ENCODE results near the gene TGM5. TPM values are rescaled to one million over a fixed set of nuclear protein-coding genes. Genes with fewer than 3 reads are reported as not detected.
"Not testable (repeated sequence)": the region's sequence is repeated elsewhere in the genome, so short reads cannot be mapped to it uniquely, and the experiment has no call there.

Gene TGM5
- total RNA-seq, 1 donor from 2014 or later, result not detected

- peak; percentile 37 to 38 for DNase-seq (ENCODE audit: low read depth in 2 of 2)
These were observed 47.6 kb downstream of the TGM5 start for GRCh38 chr15:43218908-43219706.

- DNase-seq (ENCODE audit: low read depth in 2 of 2), result peak in 1 of 2 donors; percentile 16
These were observed 50.8 kb downstream of the TGM5 start for GRCh38 chr15:43215961-43216360.

GRCh38 chr15:43214592-43215295 is 52.0 kb downstream of the TGM5 start:
- DNase-seq (ENCODE audit: low read depth in 2 of 2), result no peak

DNA sequence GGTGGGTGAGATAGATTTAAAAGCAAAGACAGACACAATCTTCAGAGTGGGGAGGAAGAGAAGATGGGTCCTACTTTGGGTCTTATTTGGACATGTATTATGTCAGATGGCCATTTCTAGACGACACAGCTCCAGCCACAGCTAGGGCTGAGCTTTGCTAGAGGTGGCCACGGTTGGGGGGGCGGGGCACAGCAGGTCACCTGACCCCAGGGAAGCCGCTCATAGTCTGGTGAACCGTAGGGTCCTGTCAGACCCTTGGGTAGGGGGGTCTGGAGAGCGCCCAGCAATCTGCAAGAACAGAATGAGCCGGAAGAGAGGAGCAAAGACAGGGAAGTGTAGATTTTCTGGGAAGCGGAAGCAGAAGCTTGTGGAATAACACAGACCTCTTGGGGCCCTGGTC is 52.6 kb downstream of the TGM5 start:
- DNase-seq (ENCODE audit: low read depth in 2 of 2), result no peak

- DNase-seq (ENCODE audit: low read depth in 2 of 2), result no peak
These were observed 53.3 kb downstream of the TGM5 start for GRCh38 chr15:43213466-43213865.

GRCh38 chr15:43212951-43213350 is 53.8 kb downstream of the TGM5 start:
- DNase-seq (ENCODE audit: low read depth in 2 of 2), result no peak

DNA sequence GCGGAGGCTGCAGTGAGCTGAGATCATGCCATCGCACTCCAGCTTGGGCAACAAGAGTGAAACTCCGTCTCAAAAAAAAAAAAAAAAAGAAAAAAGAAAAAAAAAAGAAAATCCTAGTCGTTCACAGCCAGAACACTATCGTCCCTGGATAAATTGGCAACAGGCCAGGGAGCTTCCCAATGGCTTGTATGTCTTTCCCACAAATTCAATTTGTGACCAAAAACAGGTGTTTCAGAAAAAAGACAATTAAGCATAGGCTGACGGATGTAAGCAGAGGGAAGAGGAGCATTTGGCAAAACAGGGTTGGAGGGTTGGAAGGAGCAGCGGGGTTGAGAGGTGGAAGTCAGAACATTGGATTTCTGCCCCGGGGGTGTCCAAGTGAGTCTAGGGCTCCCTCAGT is 54.4 kb downstream of the TGM5 start:
- peak in 1 of 2 donors; percentile 35 for DNase-seq (ENCODE audit: low read depth in 2 of 2)

GRCh38 chr15:43211224-43211735 is 55.4 kb downstream of the TGM5 start:
- no peak for DNase-seq (ENCODE audit: low read depth in 2 of 2)

DNA sequence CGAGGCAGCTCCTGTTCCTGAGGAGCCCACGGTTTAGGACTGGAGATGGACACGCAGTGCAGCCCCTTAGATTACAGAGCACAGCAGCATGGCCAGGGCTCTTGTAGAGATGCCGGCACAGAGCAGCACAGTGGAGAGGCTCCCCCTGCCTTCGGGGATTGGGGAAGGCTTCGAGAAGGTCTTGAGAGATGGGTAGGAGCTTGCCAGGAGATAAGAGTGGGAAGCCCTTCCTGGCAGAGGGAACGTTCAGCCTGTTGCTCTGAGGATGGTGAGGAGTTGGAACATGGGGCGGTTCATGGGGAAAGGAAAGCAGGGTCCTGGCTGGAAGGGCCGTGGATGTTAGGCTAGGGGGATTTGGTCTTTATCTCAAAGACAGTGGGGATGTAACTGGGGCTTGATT is 55.9 kb downstream of the TGM5 start:
- no peak for DNase-seq (ENCODE audit: low read depth in 2 of 2)

GRCh38 chr15:43210172-43210745 is 56.5 kb downstream of the TGM5 start:
- no peak for DNase-seq (ENCODE audit: low read depth in 2 of 2)

GRCh38 chr15:43209059-43209824 is 57.5 kb downstream of the TGM5 start:
- peak; percentile 12 to 47 for DNase-seq (ENCODE audit: low read depth in 2 of 2)

- DNase-seq (ENCODE audit: low read depth in 2 of 2), result no peak
These were observed 58.4 kb downstream of the TGM5 start for GRCh38 chr15:43208052-43209002.

DNA sequence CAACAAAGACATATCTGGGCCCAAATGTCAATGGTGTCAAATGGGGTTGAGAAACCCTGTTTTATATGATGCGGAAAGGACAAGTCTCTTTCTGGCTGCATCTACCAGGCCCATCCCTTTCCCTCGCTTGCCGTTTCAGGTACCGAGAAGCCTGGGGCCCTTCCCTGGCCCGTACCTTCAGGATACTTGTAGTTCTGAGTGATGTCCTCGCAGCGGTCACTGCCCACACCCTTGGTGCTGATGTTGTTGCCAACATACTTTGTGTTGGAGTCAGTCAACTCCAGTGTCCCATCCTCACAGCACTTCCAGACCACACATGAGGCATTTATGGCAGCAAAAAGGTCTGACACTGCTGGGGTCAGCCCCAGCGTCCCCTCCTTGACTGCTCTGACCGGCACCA is 59.7 kb downstream of the TGM5 start:
- no peak for DNase-seq (ENCODE audit: low read depth in 2 of 2)

GRCh38 chr15:43206054-43206453 is 60.7 kb downstream of the TGM5 start:
- no peak for DNase-seq (ENCODE audit: low read depth in 2 of 2)

DNA sequence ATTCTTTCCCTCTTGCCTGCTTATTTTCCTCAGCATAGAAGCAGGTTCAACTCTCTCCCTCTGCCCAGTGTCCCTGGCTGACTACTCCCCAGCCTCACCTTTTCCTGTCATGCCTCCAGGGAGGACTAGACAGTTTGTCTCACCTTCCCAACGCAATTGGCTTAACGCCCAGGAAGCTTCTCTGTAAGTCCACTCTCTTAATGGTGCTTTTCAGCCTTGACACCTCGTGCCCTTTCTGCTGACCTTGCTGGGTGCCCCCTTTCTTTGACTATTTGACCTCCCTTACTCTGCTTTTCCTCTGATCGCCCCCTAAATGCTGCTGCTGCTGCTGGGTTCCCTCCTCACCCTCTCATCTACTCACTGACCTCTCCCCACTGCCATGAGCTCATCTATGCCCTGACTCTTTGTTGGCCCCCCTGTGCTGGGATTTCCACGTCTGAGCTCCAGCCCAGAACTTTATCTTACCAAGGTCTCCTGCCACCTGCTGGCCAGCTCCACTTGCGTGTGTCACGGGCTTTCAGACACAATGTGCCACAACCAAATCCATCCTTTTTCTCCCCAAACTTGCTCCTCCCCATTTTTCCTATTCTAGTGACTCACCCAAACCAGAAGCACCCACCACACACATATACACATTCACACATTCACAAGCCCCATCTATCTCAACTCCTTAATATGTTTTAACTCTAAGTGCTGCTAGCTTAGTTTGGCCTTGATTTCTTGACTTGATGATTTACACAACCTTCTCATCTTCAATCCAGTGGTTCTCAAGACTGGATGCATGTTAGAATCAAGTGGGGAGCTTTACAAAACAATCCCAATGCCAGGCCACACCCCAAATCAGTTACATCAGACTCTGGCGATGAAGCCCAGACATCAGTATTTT is 62.5 kb downstream of the TGM5 start:
- DNase-seq (ENCODE audit: low read depth in 2 of 2), result peak; percentile 80 to 87

DNA sequence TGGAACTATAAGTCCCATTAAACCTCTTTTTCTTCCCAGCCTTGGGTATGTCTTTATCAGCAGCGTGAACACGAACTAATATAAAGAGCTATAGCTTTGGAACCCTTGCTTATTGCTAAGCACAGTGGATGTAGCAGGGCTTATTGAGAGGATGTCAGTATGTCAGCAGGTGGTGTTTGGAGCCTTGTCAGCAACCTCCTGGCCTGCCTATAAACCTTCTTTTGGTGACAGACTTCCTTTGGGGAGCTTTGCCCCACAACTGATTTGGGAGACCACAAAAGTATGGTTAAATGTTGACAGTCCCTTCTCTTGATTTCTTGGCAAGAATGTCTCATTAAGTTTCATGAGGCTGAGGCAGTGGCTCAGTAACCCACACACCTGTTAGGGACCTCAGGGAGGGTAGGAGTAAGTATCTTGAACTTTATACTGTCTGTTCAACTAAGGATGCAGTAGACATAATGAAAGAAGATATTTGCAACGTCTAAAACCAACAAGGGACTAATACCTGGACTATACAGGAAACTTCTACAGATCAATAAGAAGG is 66.7 kb downstream of the TGM5 start:
- no peak for DNase-seq (ENCODE audit: low read depth in 2 of 2)

DNA sequence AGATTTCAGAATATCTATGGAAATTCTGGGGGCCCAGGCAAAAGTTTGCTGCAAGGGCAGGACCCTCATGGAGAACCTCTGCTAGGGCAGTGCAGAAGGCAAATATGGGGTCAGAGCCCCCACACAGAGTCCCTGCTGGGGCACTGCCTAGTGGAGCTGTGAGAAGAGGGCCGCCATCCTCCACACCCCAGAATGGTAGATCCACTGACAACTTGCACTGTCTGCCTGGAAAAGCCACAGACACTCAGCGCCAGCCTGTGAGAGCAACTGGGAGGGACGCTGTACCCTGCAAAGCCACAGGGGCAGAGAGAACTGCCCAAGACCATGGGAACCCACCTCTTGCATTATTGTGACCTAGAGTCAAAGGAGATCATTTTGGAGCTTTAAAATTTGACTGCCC is 67.7 kb downstream of the TGM5 start:
- no peak for DNase-seq (ENCODE audit: low read depth in 2 of 2)

GRCh38 chr15:43198556-43198955 is 68.2 kb downstream of the TGM5 start:
- DNase-seq (ENCODE audit: low read depth in 2 of 2), result not testable (repeated sequence)

GRCh38 chr15:43197773-43198172 is 69.0 kb downstream of the TGM5 start:
- DNase-seq (ENCODE audit: low read depth in 2 of 2), result not testable (repeated sequence)

All from lung microvascular endothelial cell (primary cell).